ENCODE measurements around the gene KLHL4. TPM values are rescaled to one million over a fixed set of nuclear protein-coding genes. Genes with fewer than 3 reads are reported as not detected.
"Not testable (repeated sequence)": the region's sequence is repeated elsewhere in the genome, so short reads cannot be mapped to it uniquely, and the experiment has no call there.

KLHL4 gene
- total and polyA plus RNA-seq, 9 of the 15 experiments (the other 6 are each of a cell fraction or from before 2014, with no cell fraction given) = 0.04 to 0.16 (median 0.06) TPM; not detected in 1

GRCh38 chrX:87688113-87688748 is 170.6 kb downstream of the KLHL4 start:
- H3K9ac ChIP-seq (ENCODE audit: insufficient read depth in 1 of 2, low read depth in 2 of 2, low read length in 2 of 2); BruUV-seq (replicated peaks); intact Hi-C loops (cut with micrococcal nuclease); H3K4me3 ChIP-seq; H3K4me2 ChIP-seq (ENCODE audit: insufficient read depth, low read length); H3K36me3 ChIP-seq (ENCODE audit: control insufficient read depth, insufficient read depth, low read length); H2AFZ ChIP-seq (ENCODE audit: low read depth, low read length); H3K4me1 ChIP-seq (replicated peaks in 1 of 2; ENCODE audit: control insufficient read depth in 2 of 2, insufficient read depth in 2 of 2, low read length in 2 of 2); H3K27me3 ChIP-seq (ENCODE audit: control insufficient read depth in 2 of 2, insufficient read depth in 2 of 2, low read length in 2 of 2); H3K79me2 ChIP-seq (ENCODE audit: control insufficient read depth, insufficient read depth, low read length); H3K9me1 ChIP-seq (ENCODE audit: control insufficient read depth, insufficient read depth, low read length); CTCF ChIA-PET (ENCODE audit: low intra/inter-chr PET ratio); FAIRE-seq; H4K20me1 ChIP-seq (replicated peaks; ENCODE audit: control insufficient read depth, insufficient read depth, low read length); H3K27ac ChIP-seq (ENCODE audit: extremely low read depth, low read depth, low read length); POLR2A ChIA-PET; ATAC-seq; DNase-seq (ENCODE audit: extremely low read depth in 1 of 4, low spot score in 3 of 4); in situ Hi-C loops (cut with MboI); H3K9me3 ChIP-seq (replicated peaks; ENCODE audit: control insufficient read depth, insufficient read depth, low read depth, low read length); TF ChIP-seq CEBPG (CRISPR knock-in tag; IDR thresholded peaks at IDR 0.05): not testable (repeated sequence)
- TF ChIP-seq CEBPB (tag; IDR thresholded peaks at IDR 0.05) (peak; percentile 48), CEBPG (tag; conservative IDR thresholded peaks at IDR 0.05 in 1 of 2, IDR thresholded peaks at IDR 0.05 in 1 of 2) (peak in 1 of 2 experiments; percentile 53; a peak in 1 of 4 replicates)
- 7% methylated on average over 5 of the region's 5 CpGs for WGBS (ENCODE audit: insufficient coverage, low coverage, missing lambda C conversion rate)

- H3K9ac ChIP-seq (ENCODE audit: insufficient read depth in 1 of 2, low read depth in 2 of 2, low read length in 2 of 2); H3K4me1 ChIP-seq (replicated peaks in 1 of 2; ENCODE audit: control insufficient read depth in 2 of 2, insufficient read depth in 2 of 2, low read length in 2 of 2); H3K79me2 ChIP-seq (ENCODE audit: control insufficient read depth, insufficient read depth, low read length); POLR2A ChIA-PET; ATAC-seq; H3K27ac ChIP-seq (ENCODE audit: extremely low read depth, low read depth, low read length); FAIRE-seq; in situ Hi-C loops (cut with MboI); DNase-seq (ENCODE audit: extremely low read depth in 1 of 4, low spot score in 3 of 4); H4K20me1 ChIP-seq (replicated peaks; ENCODE audit: control insufficient read depth, insufficient read depth, low read length); H3K4me2 ChIP-seq (ENCODE audit: insufficient read depth, low read length); H3K9me1 ChIP-seq (ENCODE audit: control insufficient read depth, insufficient read depth, low read length); H3K4me3 ChIP-seq; H3K9me3 ChIP-seq (replicated peaks; ENCODE audit: control insufficient read depth, insufficient read depth, low read depth, low read length); H3K36me3 ChIP-seq (ENCODE audit: control insufficient read depth, insufficient read depth, low read length); intact Hi-C loops (cut with micrococcal nuclease); H2AFZ ChIP-seq (ENCODE audit: low read depth, low read length); H3K27me3 ChIP-seq (ENCODE audit: control insufficient read depth in 2 of 2, insufficient read depth in 2 of 2, low read length in 2 of 2); CTCF ChIA-PET (ENCODE audit: low intra/inter-chr PET ratio); BruUV-seq (replicated peaks): not testable (repeated sequence)
- 8% methylated on average over 4 of the region's 7 CpGs for WGBS (ENCODE audit: insufficient coverage, low coverage, missing lambda C conversion rate)
These were observed 171.6 kb downstream of the KLHL4 start for GRCh38 chrX:87689218-87689617.

Measured in K562 (cell line).